Osteoblast (primary cell): Measurements from ENCODE around the gene MIP. TPM values are rescaled to one million over a fixed set of nuclear protein-coding genes. Genes with fewer than 3 reads are reported as not detected.

Source experiments
- DNase-seq: peaks from one replicate; pipeline ENCODE4 v3.0.0; 2011; ENCODE audit warnings: low spot score, mixed read lengths; ENCODE audit not compliant: insufficient read length; ENCODE audit errors: missing footprints
- H2AFZ ChIP-seq: 2 replicates; pipeline ENCODE4 v1.6.0; 2011; ENCODE audit warnings: mild to moderate bottlenecking, low read length
- H3K27ac ChIP-seq: 2 replicates; pipeline ENCODE4 v1.5.1; 2011; ENCODE audit warnings: mild to moderate bottlenecking, low read depth, low read length, moderate library complexity
- H3K27me3 ChIP-seq: 2 replicates; pipeline ENCODE4 v1.6.0; 2012; ENCODE audit warnings: mild to moderate bottlenecking, control low read depth, inconsistent platforms, low read length, moderate library complexity; ENCODE audit not compliant: insufficient read depth
- H3K36me3 ChIP-seq: 2 replicates; pipeline ENCODE4 v1.5.1; 2011; ENCODE audit warnings: mild to moderate bottlenecking, low read length, control low read depth, moderate library complexity; ENCODE audit not compliant: insufficient read depth
- H3K4me1 ChIP-seq: 2 replicates; pipeline ENCODE4 v1.5.1; 2011; ENCODE audit warnings: mild to moderate bottlenecking, low read length, control low read depth, moderate library complexity; ENCODE audit not compliant: insufficient read depth
- H3K4me2 ChIP-seq: 2 replicates; pipeline ENCODE4 v1.6.0; 2011; ENCODE audit warnings: mild to moderate bottlenecking, low read length; ENCODE audit not compliant: insufficient read depth
- H3K4me3 ChIP-seq: fragments of 200-600 bp; sonication (generic); 3 replicates; pipeline ENCODE4 v1.5.1; 2012; ENCODE audit warnings: mild to moderate bottlenecking, low read length, inconsistent platforms; ENCODE audit not compliant: insufficient read depth
- H3K79me2 ChIP-seq: 2 replicates; pipeline ENCODE4 v1.6.0; 2012; ENCODE audit warnings: mild to moderate bottlenecking, low read length, control low read depth, inconsistent platforms; ENCODE audit not compliant: insufficient read depth
- H3K9me3 ChIP-seq: 2 replicates; pipeline ENCODE4 v1.5.1; 2011; ENCODE audit warnings: low read depth, low read length, control low read depth
- H4K20me1 ChIP-seq: 2 replicates; pipeline ENCODE4 v1.6.0; 2012; ENCODE audit warnings: mild to moderate bottlenecking, low read length, control low read depth; ENCODE audit not compliant: insufficient read depth
- total RNA-seq: library from RNA; depleted of rRNA; stranded (reverse); fragments of >200 nt; gene quantifications from 2 replicates; pipeline ENCODE4 v1.2.3, GENCODE V29; 2012
- TF ChIP-seq, protein P1 (sequence below): IDR thresholded peaks from 2 replicates; pipeline ENCODE4 v1.5.1; 2011; ENCODE audit warnings: mild to moderate bottlenecking, low read depth, low read length, moderate library complexity; ENCODE audit errors: extremely low read depth

MIP gene
- total RNA-seq, 1 donor, result not detected

DNA sequence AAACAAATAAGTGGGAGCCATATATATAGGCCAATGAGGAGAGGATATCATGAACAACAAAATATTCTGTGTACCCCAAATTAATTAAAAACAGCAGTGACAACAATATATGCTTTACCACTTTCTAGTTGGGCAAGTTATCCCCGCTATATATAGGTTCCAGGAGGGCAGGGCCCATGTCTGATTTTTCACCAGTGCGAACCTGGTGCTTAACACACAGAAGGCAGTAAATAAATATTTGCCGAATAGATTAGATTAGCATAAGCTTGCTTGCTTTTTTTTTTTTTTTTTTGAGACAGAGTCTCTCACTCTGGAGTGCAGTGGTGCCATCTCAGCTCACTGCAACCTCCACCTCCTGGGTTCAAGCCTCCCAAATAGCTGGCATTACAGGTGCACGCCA, 3.4 kb upstream of the MIP start:
- H3K4me2 ChIP-seq, result no peak overlapping the region
- TF ChIP-seq, protein P1, sequence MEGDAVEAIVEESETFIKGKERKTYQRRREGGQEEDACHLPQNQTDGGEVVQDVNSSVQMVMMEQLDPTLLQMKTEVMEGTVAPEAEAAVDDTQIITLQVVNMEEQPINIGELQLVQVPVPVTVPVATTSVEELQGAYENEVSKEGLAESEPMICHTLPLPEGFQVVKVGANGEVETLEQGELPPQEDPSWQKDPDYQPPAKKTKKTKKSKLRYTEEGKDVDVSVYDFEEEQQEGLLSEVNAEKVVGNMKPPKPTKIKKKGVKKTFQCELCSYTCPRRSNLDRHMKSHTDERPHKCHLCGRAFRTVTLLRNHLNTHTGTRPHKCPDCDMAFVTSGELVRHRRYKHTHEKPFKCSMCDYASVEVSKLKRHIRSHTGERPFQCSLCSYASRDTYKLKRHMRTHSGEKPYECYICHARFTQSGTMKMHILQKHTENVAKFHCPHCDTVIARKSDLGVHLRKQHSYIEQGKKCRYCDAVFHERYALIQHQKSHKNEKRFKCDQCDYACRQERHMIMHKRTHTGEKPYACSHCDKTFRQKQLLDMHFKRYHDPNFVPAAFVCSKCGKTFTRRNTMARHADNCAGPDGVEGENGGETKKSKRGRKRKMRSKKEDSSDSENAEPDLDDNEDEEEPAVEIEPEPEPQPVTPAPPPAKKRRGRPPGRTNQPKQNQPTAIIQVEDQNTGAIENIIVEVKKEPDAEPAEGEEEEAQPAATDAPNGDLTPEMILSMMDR, result no peak
- H3K4me1 ChIP-seq, result no peaks in the 10 kb centered on the region
- no peak overlapping the region for H3K27ac ChIP-seq
- no peak overlapping the region for H2AFZ ChIP-seq
- DNase-seq, result no peak
- H3K9me3 ChIP-seq, result no peaks in the 10 kb centered on the region
- H3K36me3 ChIP-seq, result no peaks in the 10 kb centered on the region
- no peaks in the 10 kb centered on the region for H3K79me2 ChIP-seq
- H3K4me3 ChIP-seq, result no peak overlapping the region
- peaks cover 10% of the 10 kb centered on the region for H3K27me3 ChIP-seq
- H4K20me1 ChIP-seq, result no peaks in the 10 kb centered on the region

GRCh38 chr12:56451147-56451546, 3.3 kb downstream of the MIP start:
- TF ChIP-seq, protein P1, result no peak

DNA sequence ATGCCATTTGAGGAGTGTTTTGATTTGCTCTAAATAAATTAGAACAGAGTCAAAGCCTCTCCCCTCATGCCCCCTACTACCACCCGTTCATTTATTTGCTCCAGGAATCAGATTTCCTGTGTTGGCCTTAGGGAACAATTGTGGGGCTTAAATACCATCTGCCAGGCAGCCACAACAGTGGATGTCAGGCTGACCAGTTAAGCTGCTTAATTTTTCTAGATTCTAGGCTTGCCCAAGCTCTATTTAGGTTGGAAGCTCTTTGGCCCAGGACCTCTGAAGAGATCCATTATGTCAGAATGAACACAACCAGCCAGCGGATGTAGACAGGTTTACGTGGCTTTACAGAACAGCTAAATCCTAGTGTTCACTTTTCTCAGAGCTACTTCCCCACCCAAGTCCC, 4.2 kb downstream of the MIP start:
- Histone ChIP-seq H3K4me1 (peaks cover 6% of the 10 kb centered on the region), H3K9me3 (no peaks in the 10 kb centered on the region), H3K79me2 (peaks cover 2% of the 10 kb centered on the region), H3K27ac (no peak overlapping the region), H3K27me3 (peaks cover 10% of the 10 kb centered on the region), H3K4me2 (no peak overlapping the region), H2AFZ (peak overlapping the region; percentile 13), H3K4me3 (no peak overlapping the region), H4K20me1 (no peaks in the 10 kb centered on the region), H3K36me3 (no peaks in the 10 kb centered on the region)
- TF ChIP-seq, protein P1, result no peak
- DNase-seq, result no peak

More at GRCh38 chr12:56451147-56451546, 3.3 kb downstream of the MIP start:
- Histone ChIP-seq H3K79me2 (peaks cover 2% of the 10 kb centered on the region), H3K36me3 (no peaks in the 10 kb centered on the region), H3K9me3 (no peaks in the 10 kb centered on the region), H3K27me3 (peaks cover 10% of the 10 kb centered on the region), H3K4me3 (no peak overlapping the region), H3K4me2 (no peak overlapping the region), H2AFZ (peak overlapping the region; percentile 9), H3K27ac (no peak overlapping the region), H4K20me1 (no peaks in the 10 kb centered on the region), H3K4me1 (peaks cover 6% of the 10 kb centered on the region)
- DNase-seq, result no peak

DNA sequence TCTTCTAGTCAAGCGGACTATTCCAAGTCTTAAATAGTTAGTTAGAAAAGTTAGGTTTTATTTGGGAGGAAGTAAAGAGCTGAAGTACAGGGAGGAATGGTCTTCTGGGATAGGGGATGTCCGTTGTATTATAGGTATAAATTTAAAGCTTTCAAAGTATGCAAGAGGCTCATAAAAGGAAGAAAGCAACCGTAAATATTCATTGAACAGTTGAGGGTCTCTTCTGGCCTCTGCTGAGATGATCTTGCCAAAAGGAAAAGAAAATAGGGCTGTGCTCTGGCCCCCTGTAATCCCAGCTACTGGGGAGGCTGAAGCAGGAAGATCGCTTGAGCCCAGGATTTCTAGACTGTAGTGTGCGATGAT, 4.9 kb downstream of the MIP start:
- Histone ChIP-seq H3K9me3 (no peaks in the 10 kb centered on the region), H2AFZ (peak overlapping the region; percentile 98), H3K4me3 (peak overlapping the region; percentile 85), H3K79me2 (peaks cover 2% of the 10 kb centered on the region), H3K27me3 (peaks cover 5% of the 10 kb centered on the region), H3K36me3 (no peaks in the 10 kb centered on the region), H3K4me1 (peaks cover 6% of the 10 kb centered on the region), H3K4me2 (peak overlapping the region; percentile 87), H3K27ac (peak overlapping the region; percentile 72), H4K20me1 (no peaks in the 10 kb centered on the region)
- TF ChIP-seq, protein P1, result no peak
- DNase-seq, result no peak
